Measurements from ENCODE around the gene ATXN3L.
"Not testable (repeated sequence)": the region's sequence is repeated elsewhere in the genome, so short reads cannot be mapped to it uniquely, and the experiment has no call there.

Gene ATXN3L

GRCh38 chrX:13307041-13307440 lies 12.8 kb downstream of the ATXN3L start:
- no peak for DNase-seq

GRCh38 chrX:13305108-13305507 lies 14.7 kb downstream of the ATXN3L start:
- no peak for DNase-seq

GRCh38 chrX:13304052-13304451 lies 15.8 kb downstream of the ATXN3L start:
- no peak for DNase-seq

DNA sequence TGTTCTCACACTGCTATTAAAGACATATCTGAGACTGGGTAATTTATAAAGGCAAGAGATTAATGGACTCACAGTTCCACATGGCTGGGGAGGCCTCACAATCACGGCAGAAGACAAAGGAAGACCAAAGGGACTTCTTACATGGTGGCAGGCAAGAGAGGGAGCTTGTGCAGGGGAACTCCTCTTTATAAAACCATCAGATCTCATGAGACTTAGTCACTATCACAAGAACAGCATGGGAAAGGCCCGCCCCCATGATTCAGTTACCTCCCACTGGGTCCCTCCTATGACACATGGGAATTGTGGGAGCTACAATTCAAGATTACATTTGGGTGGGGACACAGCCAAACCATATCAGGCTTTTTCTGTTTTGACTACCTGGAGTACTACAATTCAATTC lies 16.6 kb downstream of the ATXN3L start:
- DNase-seq = not testable (repeated sequence)

DNA sequence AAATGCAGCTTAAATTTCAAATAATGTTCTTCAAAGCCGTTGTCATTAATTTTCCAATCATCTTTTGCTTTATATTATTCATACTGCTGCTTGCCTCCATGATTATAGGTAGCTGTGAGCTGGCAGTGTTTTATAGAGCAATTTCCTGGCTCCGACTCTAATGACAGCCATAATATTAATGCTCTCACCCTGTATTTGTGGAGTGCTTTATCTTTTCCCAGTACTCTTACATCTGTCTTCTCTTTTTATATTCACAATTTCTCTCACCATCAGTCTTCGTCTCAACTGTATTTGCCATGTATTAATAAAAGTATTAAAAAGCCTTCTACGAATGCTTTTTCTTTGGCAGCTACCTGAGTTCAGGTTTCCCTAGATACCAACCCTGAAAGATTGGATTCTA lies 21.0 kb downstream of the ATXN3L start:
- DNase-seq = no peak

GRCh38 chrX:13295841-13296240 lies 24.0 kb downstream of the ATXN3L start:
- DNase-seq = no peak

DNA sequence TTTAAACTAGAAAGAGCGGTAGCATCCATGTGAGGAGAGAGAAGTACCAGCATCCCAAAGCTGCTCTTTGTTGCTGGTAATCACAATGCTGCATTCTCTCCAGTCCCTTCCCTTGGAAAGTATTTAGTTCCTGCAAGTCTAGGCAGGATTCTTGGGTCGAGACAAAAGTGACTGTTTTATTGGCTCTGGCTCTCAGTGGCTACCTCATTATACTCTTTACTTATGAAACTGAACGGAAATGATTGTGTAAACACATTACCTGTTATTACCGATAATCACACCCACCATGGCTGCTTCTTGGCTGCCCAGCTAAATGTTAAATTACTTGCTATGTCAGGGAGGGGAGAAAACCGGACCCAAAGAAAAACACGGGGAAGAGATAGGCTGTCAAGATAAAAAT lies 26.2 kb downstream of the ATXN3L start:
- DNase-seq = no peak

GRCh38 chrX:13290891-13291614 lies 28.8 kb downstream of the ATXN3L start:
- DNase-seq = no peak

GRCh38 chrX:13288671-13289070 lies 31.2 kb downstream of the ATXN3L start:
- DNase-seq = no peak

DNA sequence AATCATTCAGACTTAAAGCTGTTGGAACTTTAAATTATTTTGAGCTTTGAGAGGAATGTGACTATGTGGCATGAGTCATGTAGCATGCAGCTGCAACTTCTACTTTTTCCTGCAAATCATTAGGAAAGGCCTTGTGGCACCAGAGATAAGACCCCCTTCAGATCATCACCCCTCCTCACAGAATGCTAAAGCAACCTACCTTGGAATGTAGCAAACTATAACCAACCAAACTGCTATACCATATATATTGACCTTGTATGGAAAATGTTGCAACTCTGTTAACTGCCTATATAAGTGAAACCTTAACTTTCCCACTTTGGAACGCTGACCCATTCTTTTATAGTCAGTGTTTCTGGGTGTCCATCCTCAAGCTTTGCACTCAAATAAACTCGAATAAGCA lies 32.0 kb downstream of the ATXN3L start:
- DNase-seq = no peak

GRCh38 chrX:13285693-13286092 lies 34.2 kb downstream of the ATXN3L start:
- no peak for DNase-seq

- no peak for DNase-seq
Measured at GRCh38 chrX:13285229-13285628, 34.6 kb downstream of the ATXN3L start.

- DNase-seq = no peak
Measured at GRCh38 chrX:13284570-13284969, 35.3 kb downstream of the ATXN3L start.

- DNase-seq = peak in 2 of 56 donors; percentile 0 to 5
Measured at GRCh38 chrX:13283950-13284546, 35.8 kb downstream of the ATXN3L start.

DNA sequence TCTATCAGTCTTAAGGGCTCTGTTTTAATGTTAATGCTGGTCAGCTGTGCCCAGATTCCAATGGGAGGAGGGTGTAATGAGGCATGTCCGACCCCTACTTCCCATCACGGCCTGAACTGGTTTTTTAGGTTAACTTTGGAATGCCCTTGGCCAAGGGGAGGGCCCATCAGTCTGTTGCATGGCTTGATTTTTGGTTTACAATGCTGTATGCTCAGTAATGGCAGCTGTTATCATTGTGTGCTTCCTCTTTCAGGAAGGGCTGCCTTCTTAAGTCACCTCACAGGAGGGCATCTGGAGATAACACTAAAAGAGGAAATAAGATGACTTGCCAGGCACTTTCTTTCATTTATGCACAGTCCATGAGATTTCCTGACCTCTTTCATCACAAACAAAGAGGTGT lies 36.3 kb downstream of the ATXN3L start:
- no peak for DNase-seq

DNA sequence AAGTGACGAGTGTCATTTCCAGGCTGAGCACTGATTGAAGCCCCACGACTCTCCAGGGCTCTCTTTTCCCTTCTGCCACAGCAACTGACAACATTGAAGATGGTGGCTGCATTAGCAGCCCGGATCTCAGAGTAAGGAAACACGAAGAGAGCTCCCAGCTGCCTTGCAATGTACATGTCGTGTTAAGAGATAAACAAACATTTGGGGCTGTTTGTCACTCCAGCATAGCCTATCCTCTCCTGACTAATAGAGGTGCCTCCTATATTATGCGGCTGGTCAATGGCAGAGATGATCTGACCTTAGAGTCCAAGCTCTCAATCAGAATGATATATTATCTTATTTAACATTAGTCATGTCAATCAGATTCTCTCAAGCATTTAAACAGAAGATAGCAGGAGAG lies 38.6 kb downstream of the ATXN3L start:
- no peak for DNase-seq

GRCh38 chrX:13279279-13280018 lies 40.4 kb downstream of the ATXN3L start:
- no peak for DNase-seq

DNA sequence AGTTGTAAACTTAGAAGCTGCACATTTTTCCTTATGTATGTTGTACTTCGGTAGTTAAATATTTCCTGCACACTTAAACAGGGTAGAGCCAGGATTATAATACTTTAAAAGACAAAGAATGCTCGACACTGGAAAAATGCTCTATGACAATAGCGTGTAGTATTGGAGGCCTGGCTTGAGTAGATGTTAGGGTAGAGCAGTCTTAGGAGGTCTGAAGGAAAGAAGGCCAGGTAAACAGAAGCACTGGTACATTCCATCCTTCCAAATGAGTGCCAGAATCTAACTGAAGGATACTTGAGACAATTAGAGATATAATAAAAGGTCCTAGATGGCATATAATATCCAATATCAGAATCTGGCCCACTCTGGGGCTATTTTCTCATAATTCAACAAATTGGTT lies 42.3 kb downstream of the ATXN3L start:
- DNase-seq = no peak

DNA sequence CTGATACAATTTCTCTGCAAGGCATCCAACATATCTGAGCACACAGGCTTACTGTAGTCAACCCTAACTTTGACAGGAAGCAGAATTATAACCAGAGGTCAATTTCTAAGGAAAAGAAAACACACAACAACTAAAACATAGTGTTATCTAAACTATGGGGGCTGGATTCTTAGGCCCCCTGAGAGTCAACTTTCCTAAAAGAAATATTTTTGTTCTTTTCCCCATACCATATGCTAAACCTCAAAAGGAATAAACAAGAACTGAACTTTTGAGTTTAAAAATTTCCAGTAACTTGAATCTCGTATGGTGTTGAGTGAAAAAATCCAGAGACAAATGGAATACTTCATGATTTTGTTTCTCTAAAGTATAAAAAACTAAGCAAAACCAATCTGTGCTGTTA lies 42.9 kb downstream of the ATXN3L start:
- no peak for DNase-seq

DNA sequence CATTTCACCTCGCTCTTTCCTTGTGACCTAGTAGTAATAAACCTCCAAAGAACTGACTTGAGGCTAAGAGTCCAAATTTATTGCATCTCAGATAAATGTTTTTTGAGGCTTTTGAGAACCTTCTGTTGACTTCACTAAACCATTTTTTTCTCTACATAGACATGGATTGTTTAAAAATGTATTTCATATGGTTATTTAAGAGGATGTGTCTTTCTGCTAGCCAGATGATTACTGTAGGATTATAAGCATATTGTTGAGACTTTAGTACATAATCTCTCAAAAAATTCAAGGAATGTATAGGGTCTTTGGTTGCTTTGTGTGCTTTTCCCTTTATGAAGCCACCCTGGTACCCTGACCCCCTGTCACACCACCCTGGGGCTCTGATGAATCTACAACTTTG lies 44.8 kb downstream of the ATXN3L start:
- DNase-seq = no peak

DNA sequence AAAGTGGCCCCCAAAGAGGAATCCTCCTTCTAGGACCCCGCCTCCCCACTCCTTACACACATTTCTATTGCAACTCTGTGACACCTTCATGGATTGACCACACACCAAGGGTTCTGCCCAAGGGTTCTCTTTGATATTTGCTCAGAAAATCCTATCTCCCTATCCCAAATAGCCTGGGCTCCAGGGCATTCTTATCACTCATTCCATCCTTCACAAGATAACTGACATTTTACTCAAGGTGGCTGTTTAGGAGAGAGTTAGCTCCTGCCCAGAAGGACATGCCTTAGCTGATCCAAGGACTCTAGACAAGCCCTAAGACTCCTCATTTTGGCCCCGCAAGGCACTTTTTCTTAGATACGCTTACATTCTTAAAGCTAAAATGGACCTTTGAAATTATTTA lies 47.4 kb downstream of the ATXN3L start:
- no peak for DNase-seq

DNA sequence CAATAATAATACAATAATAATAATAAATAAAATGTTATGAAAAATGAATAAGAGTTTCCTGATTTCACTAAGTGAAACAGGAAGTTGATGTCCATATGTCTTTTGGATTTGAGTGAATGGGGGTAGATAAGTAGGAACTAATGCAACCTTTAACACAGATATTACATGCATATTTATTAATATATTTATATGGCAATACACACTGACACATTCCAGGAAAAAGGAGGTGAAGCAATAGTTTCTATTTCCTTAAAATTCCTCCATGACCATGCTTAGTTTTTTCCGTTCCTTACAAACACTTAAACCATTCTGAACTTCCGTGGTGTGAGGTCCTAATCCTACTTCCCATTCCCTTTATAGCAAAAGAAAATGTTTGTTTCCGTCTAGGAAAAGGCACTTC lies 48.3 kb downstream of the ATXN3L start:
- DNase-seq = no peak

- no peak for DNase-seq
Measured at GRCh38 chrX:13270360-13270759, 49.5 kb downstream of the ATXN3L start.
